B cell (primary cell): ENCODE data around the gene TMCC3. TPM values are rescaled to one million over a fixed set of nuclear protein-coding genes. Genes with fewer than 3 reads are reported as not detected.

Experiments
- ATAC-seq: fragments of 200-7000 bp; cut with Tn5 transposase; one replicate; pipeline ENCODE4 v1.10.0; 2021; ENCODE audit warnings: low read depth, mild to moderate bottlenecking, moderate number of reproducible peaks, moderate library complexity
- CTCF ChIA-PET: fragments of 350-600 bp; sonication (Branson Sonifier 250); formaldehyde crosslinking; loops from one replicate; lab custom pipeline; 2021; ENCODE audit warnings: antibody characterized with exemption, inconsistent platforms; lab: Charles Lee
- POLR2A ChIA-PET: fragments of 350-600 bp; sonication (Branson Sonifier 250); formaldehyde crosslinking; loops from one replicate; lab custom pipeline; 2021; ENCODE audit warnings: antibody characterized with exemption; lab: Charles Lee
- DNase-seq: peaks from one replicate; pipeline ENCODE4 v3.0.0; 2013
- H2AFZ ChIP-seq: 2 replicates; pipeline ENCODE4 v1.6.1; 2012; ENCODE audit warnings: mild to moderate bottlenecking, low read depth, low read length; ENCODE audit not compliant: insufficient read depth, poor library complexity, severe bottlenecking
- H3K27ac ChIP-seq, 2 donors: 1 replicate in 1 of 2; 2 replicates in 1 of 2; pipeline ENCODE4 v1.5.1; 2012 to 2013; ENCODE audit warnings: low read length in 2 of 2, mild to moderate bottlenecking in 2 of 2, moderate library complexity in 1 of 2
- H3K27me3 ChIP-seq, 4 experiments: fragments of 200-600 bp in 1 of 4; sonication (generic) in 1 of 4; replicated peaks in 1 of 4; 1 replicate in 2 of 4; 2 replicates in 2 of 4; pipeline versions ENCODE4 v1.6.1 to v1.7.0; 2013 to 2016; ENCODE audit warnings: low read length in 3 of 4, mild to moderate bottlenecking in 2 of 4, mixed read lengths in 1 of 4, moderate library complexity in 1 of 4; ENCODE audit not compliant: insufficient read depth in 4 of 4, control insufficient read depth in 3 of 4; ENCODE audit errors: control extremely low read depth in 1 of 4
- H3K36me3 ChIP-seq, 2 experiments: replicated peaks in 1 of 2; 1 replicate in 1 of 2; 2 replicates in 1 of 2; pipeline versions ENCODE4 v1.6.1 to v1.7.1; 2013; ENCODE audit warnings: low read length in 1 of 2; ENCODE audit not compliant: insufficient read depth in 2 of 2, control insufficient read depth in 1 of 2; ENCODE audit errors: control extremely low read depth in 1 of 2, extremely low read depth in 1 of 2
- H3K4me1 ChIP-seq, 2 donors: fragments of 200-600 bp in 1 of 2; sonication (generic) in 1 of 2; 1 replicate in 1 of 2; 2 replicates in 1 of 2; pipeline versions ENCODE4 v1.5.1 to v1.6.1; 2013 to 2017; ENCODE audit warnings: low read length in 2 of 2; ENCODE audit not compliant: control insufficient read depth in 2 of 2, insufficient read depth in 2 of 2
- H3K4me2 ChIP-seq: replicated peaks from 2 replicates; pipeline ENCODE3; 2012; ENCODE audit warnings: mild to moderate bottlenecking, low read depth, low read length; ENCODE audit not compliant: poor library complexity, severe bottlenecking
- H3K4me3 ChIP-seq, 5 experiments: fragments of 200-600 bp in 1 of 5; sonication (generic) in 1 of 5; 1 replicate in 3 of 5; 2 replicates in 2 of 5; pipeline versions ENCODE4 v1.5.1 to v1.7.0; 2011 to 2016; ENCODE audit warnings: low read length in 4 of 5, mild to moderate bottlenecking in 4 of 5, low read depth in 2 of 5, control low read depth in 1 of 5, moderate library complexity in 1 of 5; ENCODE audit not compliant: insufficient read depth in 1 of 5; ENCODE audit errors: control extremely low read depth in 1 of 5, extremely low read depth in 1 of 5
- H3K79me2 ChIP-seq: fragments of 200-600 bp; sonication (generic); one replicate; pipeline ENCODE4 v1.6.0; 2016; ENCODE audit warnings: low read length; ENCODE audit not compliant: control insufficient read depth, insufficient read depth
- H3K9ac ChIP-seq: fragments of 200-600 bp; sonication (generic); 2 replicates; pipeline ENCODE4 v1.6.1; 2017; ENCODE audit warnings: mild to moderate bottlenecking, low read length, moderate library complexity
- H3K9me3 ChIP-seq, 3 donors: one replicate each; pipeline versions ENCODE4 v1.6.1 to v1.7.1; 2013; ENCODE audit warnings: low read length in 2 of 3; ENCODE audit not compliant: control insufficient read depth in 2 of 3, insufficient read depth in 1 of 3; ENCODE audit errors: control extremely low read depth in 1 of 3
- H4K20me1 ChIP-seq: 2 replicates; pipeline ENCODE4 v1.6.0; 2012; ENCODE audit warnings: mild to moderate bottlenecking, low read length; ENCODE audit not compliant: insufficient read depth, control insufficient read depth, poor library complexity, severe bottlenecking
- H3K27ac Mint-ChIP-seq: one replicate; pipeline ENCODE4 v1.8.0; 2021; ENCODE audit warnings: mixed read lengths
- H3K27me3 Mint-ChIP-seq: one replicate; pipeline ENCODE4 v1.8.0; 2021; ENCODE audit warnings: mixed read lengths
- H3K4me1 Mint-ChIP-seq: one replicate; pipeline ENCODE4 v1.8.0; 2021; ENCODE audit warnings: mixed read lengths
- H3K4me3 Mint-ChIP-seq: one replicate; pipeline ENCODE4 v1.8.0; 2021; ENCODE audit warnings: mixed read lengths
- H3K9me3 Mint-ChIP-seq: one replicate; pipeline ENCODE4 v1.8.0; 2022; ENCODE audit warnings: mixed read lengths; ENCODE audit not compliant: insufficient read depth
- CTCF ChIP-seq: fragments of 200-600 bp; IDR thresholded peaks from one replicate; pipeline ENCODE4 v1.8.0; 2022; ENCODE audit warnings: antibody characterized with exemption, mild to moderate bottlenecking
- EZH2 ChIP-seq: IDR thresholded peaks from 2 replicates; pipeline ENCODE4 v1.6.1; 2012; ENCODE audit warnings: borderline replicate concordance, low read depth, mild to moderate bottlenecking, moderate library complexity, low read length; ENCODE audit not compliant: insufficient read depth, poor library complexity, severe bottlenecking
- WGBS: methylation state at CpG from one replicate; pipeline ENCODE4 v1.1.5; 2013; ENCODE audit warnings: missing lambda C conversion rate; ENCODE audit not compliant: insufficient coverage; 5-methylcytosine and 5-hydroxymethylcytosine counted together
- intact Hi-C: fragments of 100-400 bp; cut with micrococcal nuclease; formaldehyde crosslinking; loops from one replicate; pipeline ENCODE4 v1.10.0; 2022
- polyA plus RNA-seq: library from polyadenylated mRNA; depleted of rRNA; stranded (reverse); fragments of >200 nt; gene quantifications from 2 replicates; pipeline ENCODE4 v1.2.3, GENCODE V29; 2012
- total RNA-seq, 2 donors: library from RNA; stranded (reverse); fragments of 120-200 nt in 1 of 2; gene quantifications; 1 replicate in 1 of 2; 2 replicates in 1 of 2; pipeline versions ENCODE4 v1.2.3 to v1.2.4, GENCODE V29; 2013 to 2022

TMCC3 gene
- total and polyA plus RNA-seq, 2 donors (not counting 1 experiment from before 2014, with no cell fraction given) = 4.5 to 8.8 TPM

- ATAC-seq (no peak), DNase-seq (no peak)
- intact Hi-C loops = no loop called here
- ChIA-PET POLR2A (interaction anchor here (0.6 kb wide), 1 partner anchor 345 kb away, joined by 10 read pairs; no protein-coding TSS in a partner anchor), CTCF (interaction anchor here (1.2 kb wide), 1 partner anchor 15 kb away, joined by 3 read pairs; no protein-coding TSS in a partner anchor)
- no peak overlapping the region for H3K4me2 ChIP-seq
- H3K36me3 ChIP-seq = peaks cover 0 to 5% of the 10 kb centered on the region in 2 experiments
- Mint-ChIP-seq H3K27ac (no peak overlapping the region), H3K27me3 (no peaks in the 10 kb centered on the region), H3K4me3 (no peak overlapping the region), H3K9me3 (no peaks in the 10 kb centered on the region), H3K4me1 (peaks cover 19% of the 10 kb centered on the region)
- no peak overlapping the region for H3K9ac ChIP-seq
- TF ChIP-seq CTCF = no peak
- no peak for TF ChIP-seq EZH2
- no peak overlapping the region for H2AFZ ChIP-seq
- no peaks in the 10 kb centered on the region for H3K27me3 ChIP-seq
- H3K79me2 ChIP-seq = peaks cover 20% of the 10 kb centered on the region
- 86% methylated on average over 4 of the region's 6 CpGs for WGBS
- peaks cover 0 to under 1% (median 0%) of the 10 kb centered on the region in 3 donors for H3K9me3 ChIP-seq
- peaks cover 11 to 12% of the 10 kb centered on the region in 2 donors for H3K4me1 ChIP-seq
- H3K4me3 ChIP-seq = no peak overlapping the region
- H4K20me1 ChIP-seq = no peaks in the 10 kb centered on the region
- H3K27ac ChIP-seq = no peak overlapping the region
These were observed 31.2 kb downstream of the TMCC3 start for GRCh38 chr12:94618995-94619695.

GRCh38 chr12:94617101-94617500, 33.3 kb downstream of the TMCC3 start:
- Mint-ChIP-seq H3K27me3 (no peaks in the 10 kb centered on the region), H3K27ac (no peak overlapping the region), H3K9me3 (no peaks in the 10 kb centered on the region), H3K4me3 (no peak overlapping the region), H3K4me1 (peaks cover 11% of the 10 kb centered on the region)
- H3K36me3 ChIP-seq = peaks cover 0 to 7% of the 10 kb centered on the region in 2 experiments
- H3K4me3 ChIP-seq = no peak overlapping the region
- no peak overlapping the region for H3K4me2 ChIP-seq
- 78% methylated on average over 1 of the region's 3 CpGs for WGBS
- TF ChIP-seq CTCF = no peak
- TF ChIP-seq EZH2 = no peak
- no peaks in the 10 kb centered on the region for H3K27me3 ChIP-seq
- ChIA-PET POLR2A (no interaction called here), CTCF (no interaction called here)
- H3K27ac ChIP-seq = no peak overlapping the region
- H3K4me1 ChIP-seq = peaks cover 9 to 10% of the 10 kb centered on the region in 2 donors
- DNase-seq (no peak), ATAC-seq (no peak)
- intact Hi-C loops = no loop called here
- H4K20me1 ChIP-seq = no peaks in the 10 kb centered on the region
- H3K9me3 ChIP-seq = no peaks in the 10 kb centered on the region
- H3K9ac ChIP-seq = no peak overlapping the region
- no peak overlapping the region for H2AFZ ChIP-seq
- H3K79me2 ChIP-seq = peaks cover 20% of the 10 kb centered on the region
